Activated CD4-positive, alpha-beta T cell treated with anti-CD3 and anti-CD28 coated beads for 36 hours (primary cell): Measurements from ENCODE around the gene PNO1. TPM values are rescaled to one million over a fixed set of nuclear protein-coding genes. Genes with fewer than 3 reads are reported as not detected.

Source experiments
- ATAC-seq: fragments of 200-7000 bp; cut with Tn5 transposase; one replicate; pipeline ENCODE4 v1.10.0; 2021; ENCODE audit warnings: mild to moderate bottlenecking, moderate library complexity
- CTCF ChIA-PET: fragments of 350-600 bp; sonication (Branson Sonifier 250); formaldehyde crosslinking; loops from one replicate; lab custom pipeline; 2021; ENCODE audit warnings: antibody characterized with exemption; lab: Charles Lee
- POLR2A ChIA-PET: fragments of 350-600 bp; sonication (Branson Sonifier 250); formaldehyde crosslinking; loops from one replicate; lab custom pipeline; 2021; ENCODE audit warnings: antibody characterized with exemption, inconsistent platforms; lab: Charles Lee
- DNase-seq: peaks from one replicate; pipeline ENCODE4 v3.0.0-alpha.2; 2020
- H3K27ac Mint-ChIP-seq: one replicate; pipeline ENCODE4 v1.8.0; 2021; ENCODE audit warnings: mixed read lengths
- H3K27me3 Mint-ChIP-seq: one replicate; pipeline ENCODE4 v1.8.0; 2021; ENCODE audit warnings: mixed read lengths
- H3K36me3 Mint-ChIP-seq: one replicate; pipeline ENCODE4 v1.8.0; 2021; ENCODE audit warnings: low read depth, mixed read lengths
- H3K4me1 Mint-ChIP-seq: one replicate; pipeline ENCODE4 v1.8.0; 2021; ENCODE audit warnings: mixed read lengths
- H3K4me3 Mint-ChIP-seq: one replicate; pipeline ENCODE4 v1.8.0; 2021; ENCODE audit warnings: mild to moderate bottlenecking, moderate library complexity, mixed read lengths
- H3K9me3 Mint-ChIP-seq: one replicate; pipeline ENCODE4 v1.8.0; 2021; ENCODE audit warnings: low read depth, mixed read lengths
- intact Hi-C, 2 experiments: fragments of 100-400 bp; cut with DNase I in 1 of 2; cut with micrococcal nuclease in 1 of 2; formaldehyde crosslinking; loops; one replicate each; pipeline versions ENCODE4 v1.14.2 to v1.15.1; 2022 to 2024; cut with DNase I, micrococcal nuclease
- total RNA-seq, 2 experiments: library from RNA; stranded (reverse); gene quantifications; one replicate each; pipeline ENCODE4 v1.2.3, GENCODE V29; 2021

Gene PNO1
- total RNA-seq, 2 experiments from 2014 or later = 15.7 to 20.5 TPM

DNA sequence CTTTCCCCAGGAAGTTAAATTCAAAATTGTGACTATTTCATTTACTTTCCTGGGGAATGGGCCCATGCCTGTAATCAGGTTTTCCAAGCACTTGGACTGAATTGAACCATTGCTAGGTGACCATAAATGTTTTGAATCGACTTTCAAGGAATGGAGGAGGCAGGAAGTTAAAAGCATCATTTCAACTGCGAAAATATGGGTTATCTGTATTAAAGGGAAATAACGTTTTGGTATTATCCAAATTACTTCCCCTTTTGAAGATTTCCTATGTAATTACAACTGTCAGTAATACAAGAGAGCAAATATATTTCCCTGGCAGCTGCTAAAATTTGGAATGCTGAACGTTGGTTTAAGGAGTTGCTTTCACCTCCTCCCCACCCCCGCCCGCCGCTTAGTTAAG is 19.0 kb downstream of the PNO1 start:
- intact Hi-C loops = no loop called here

DNA sequence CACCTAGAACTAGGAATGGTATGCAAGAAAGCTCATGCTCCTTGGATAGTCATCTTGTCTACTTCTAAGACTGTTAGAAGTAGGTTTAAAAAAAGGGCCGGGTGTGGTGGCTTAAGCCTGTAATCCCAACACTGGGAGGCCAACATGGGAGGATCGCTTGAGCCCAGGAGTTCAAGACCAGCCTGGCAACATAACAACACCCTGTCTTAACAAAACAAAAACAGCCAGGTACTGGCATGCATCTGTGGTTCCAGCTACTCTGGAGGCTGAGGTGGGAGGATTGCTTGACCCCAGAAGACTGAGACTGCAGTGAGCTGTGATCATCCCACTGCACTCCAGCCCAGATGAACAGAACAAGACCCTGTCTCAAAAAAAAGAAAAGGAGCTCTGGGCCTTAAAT is 19.9 kb downstream of the PNO1 start:
- Mint-ChIP-seq H3K27ac (peak overlapping the region; percentile 69), H3K9me3 (no peaks in the 10 kb centered on the region), H3K4me3 (no peak overlapping the region), H3K4me1 (peaks cover 8% of the 10 kb centered on the region), H3K27me3 (no peaks in the 10 kb centered on the region), H3K36me3 (peaks cover 40% of the 10 kb centered on the region)
- DNase-seq = no peak
- ATAC-seq = no peak
- intact Hi-C loops = no loop called here
- ChIA-PET POLR2A (interaction anchor here (0.5 kb wide), 1 partner anchor 211 kb away, joined by 4 read pairs; no protein-coding TSS in a partner anchor), CTCF (interaction anchor here (0.6 to 1.4 kb wide), 5 partner anchors 9 to 717 kb away, joined by 3 to 6 read pairs (median 3); no protein-coding TSS in a partner anchor)

More for the DNA sequence above, 19.0 kb downstream of the PNO1 start:
- Mint-ChIP-seq H3K27ac (no peak overlapping the region), H3K9me3 (no peaks in the 10 kb centered on the region), H3K27me3 (no peaks in the 10 kb centered on the region), H3K36me3 (peaks cover 36% of the 10 kb centered on the region), H3K4me3 (no peak overlapping the region), H3K4me1 (peaks cover 8% of the 10 kb centered on the region)
- ATAC-seq = no peak
- ChIA-PET CTCF (interaction anchor here (1.6 kb wide), 1 partner anchor 24 kb away, joined by 5 read pairs; no protein-coding TSS in a partner anchor), POLR2A (no interaction called here)
- no peak for DNase-seq

DNA sequence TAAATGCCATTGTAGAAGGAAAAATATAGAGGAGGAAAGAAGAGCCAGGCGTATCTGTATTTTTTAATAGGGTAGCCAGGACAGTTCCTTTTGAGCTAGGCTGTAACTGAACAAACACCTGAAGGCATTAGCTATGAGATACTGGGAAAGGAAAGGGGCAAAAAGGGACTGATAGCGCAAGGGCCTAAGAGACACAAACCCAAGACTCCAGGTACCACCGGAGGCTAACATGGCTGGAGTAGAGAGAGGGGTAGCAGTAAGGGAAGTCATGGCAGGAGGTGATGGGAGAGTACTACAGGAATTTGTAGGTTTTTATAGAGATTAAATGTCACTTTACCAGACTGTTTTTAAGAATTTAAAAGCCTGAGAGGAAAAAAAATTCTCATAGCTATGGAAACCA is 20.7 kb downstream of the PNO1 start:
- Mint-ChIP-seq H3K27ac (no peak overlapping the region), H3K36me3 (peaks cover 40% of the 10 kb centered on the region), H3K27me3 (no peaks in the 10 kb centered on the region), H3K9me3 (no peaks in the 10 kb centered on the region), H3K4me3 (no peak overlapping the region), H3K4me1 (peaks cover 3% of the 10 kb centered on the region)
- intact Hi-C loops = no loop called here
- no peak for ATAC-seq
- POLR2A ChIA-PET = interaction anchor here (0.6 kb wide), 1 partner anchor 15 kb away, joined by 3 read pairs; no protein-coding TSS in a partner anchor
- CTCF ChIA-PET = interaction anchor here (0.8 to 1.4 kb wide), 5 partner anchors 8 to 77 kb away, joined by 3 to 6 read pairs (median 4); no protein-coding TSS in a partner anchor
- no peak for DNase-seq

DNA sequence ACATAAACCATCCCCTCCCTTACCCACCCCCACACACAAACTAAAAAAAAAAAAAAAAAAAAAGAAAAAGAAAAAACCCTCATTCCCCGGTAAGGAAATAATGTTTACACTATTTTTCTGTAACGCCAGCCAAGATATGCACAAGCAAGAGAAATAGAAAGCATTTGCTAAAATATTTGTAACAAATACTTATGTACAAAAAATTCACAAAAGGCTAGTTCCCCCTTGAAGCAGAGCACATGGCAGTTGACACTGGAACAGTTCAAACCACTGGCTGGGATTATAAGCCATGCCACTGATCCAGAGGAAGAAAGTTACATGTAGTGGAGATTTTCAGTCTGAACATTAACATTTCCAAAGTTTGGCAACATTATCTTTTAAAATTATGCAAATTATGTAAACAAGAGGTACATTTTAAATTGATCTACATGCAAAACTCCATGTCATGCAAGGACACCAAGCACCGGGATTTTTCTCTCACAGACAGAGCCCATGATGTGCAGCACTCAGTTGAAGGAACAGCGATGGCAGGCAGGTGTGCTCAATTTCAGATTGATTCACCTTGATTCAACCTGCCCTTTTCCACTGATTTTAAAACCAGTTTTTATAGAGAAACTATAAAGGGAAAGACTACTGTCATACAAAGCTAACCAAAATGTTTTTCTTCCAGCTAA is 21.4 kb downstream of the PNO1 start:
- DNase-seq (no peak), ATAC-seq (no peak)
- Mint-ChIP-seq H3K4me1 (peaks cover 3% of the 10 kb centered on the region), H3K9me3 (no peaks in the 10 kb centered on the region), H3K4me3 (no peak overlapping the region), H3K36me3 (peaks cover 34% of the 10 kb centered on the region), H3K27me3 (no peaks in the 10 kb centered on the region), H3K27ac (no peak overlapping the region)
- intact Hi-C loops = no loop called here
- ChIA-PET CTCF (interaction anchor here (0.6 to 0.9 kb wide), 4 partner anchors 9 to 11 kb away, joined by 3 to 6 read pairs (median 4); no protein-coding TSS in a partner anchor), POLR2A (no interaction called here)

DNA sequence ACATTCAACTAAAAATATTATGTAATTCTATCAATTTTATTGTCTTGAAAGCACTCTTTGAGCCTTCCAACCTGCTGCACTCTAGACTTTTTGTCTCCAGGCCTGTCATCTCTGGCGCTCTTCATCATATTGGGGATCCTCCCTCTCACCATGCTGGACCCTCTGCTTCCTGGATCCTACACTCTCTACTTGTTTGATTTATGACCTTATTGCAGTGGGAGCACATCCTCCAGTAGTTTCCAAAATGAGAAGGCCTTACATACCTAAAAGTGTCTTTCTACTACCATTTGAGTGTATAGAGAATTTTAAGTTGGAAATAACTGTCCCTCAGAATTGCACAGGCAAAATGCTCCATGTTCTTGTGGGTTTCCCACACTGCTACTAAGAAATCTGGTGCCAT is 25.2 kb downstream of the PNO1 start:
- no peaks in the 10 kb centered on the region for H3K27me3 Mint-ChIP-seq
- DNase-seq (no peak), ATAC-seq (no peak)
- POLR2A ChIA-PET = no interaction called here
- H3K36me3 Mint-ChIP-seq = peaks cover 36% of the 10 kb centered on the region
- intact Hi-C loops = no loop called here
- H3K9me3 Mint-ChIP-seq = no peaks in the 10 kb centered on the region
- H3K4me1 Mint-ChIP-seq = peaks cover 2% of the 10 kb centered on the region
- no peak overlapping the region for H3K4me3 Mint-ChIP-seq
- no peak overlapping the region for H3K27ac Mint-ChIP-seq
- CTCF ChIA-PET = interaction anchor here (2.1 to 4.5 kb wide), 3 partner anchors 12 to 68 kb away, joined by 4 to 31 read pairs (median 29); no protein-coding TSS in a partner anchor

DNA sequence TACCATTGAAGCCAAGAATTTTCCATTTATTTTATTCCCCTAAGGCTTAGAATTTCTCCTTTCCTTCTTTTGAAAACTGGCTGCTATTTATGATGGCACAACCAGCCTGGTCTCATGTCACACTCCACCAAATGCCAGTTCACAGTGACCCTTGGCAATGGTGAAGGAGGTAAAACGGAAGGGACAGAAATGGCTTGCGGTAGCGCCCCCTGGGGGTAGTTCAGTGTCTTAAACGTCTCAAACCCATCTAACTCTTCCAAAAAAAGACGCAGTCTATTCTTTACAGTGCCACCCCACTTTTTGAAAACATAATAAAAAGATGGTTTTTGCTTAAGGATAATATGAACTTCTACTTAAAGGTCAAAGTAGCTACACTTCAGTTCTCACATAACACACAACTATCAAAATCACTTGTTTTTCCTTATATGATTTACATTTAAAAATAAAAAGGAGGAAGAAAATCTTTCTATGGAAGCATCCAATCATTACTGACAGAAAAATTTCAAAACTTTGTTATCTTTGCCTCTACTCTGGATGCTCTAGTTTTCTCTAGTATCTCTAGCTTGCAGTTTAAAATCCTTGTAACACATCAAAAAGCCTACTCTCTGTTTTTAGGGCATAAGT is 28.0 kb downstream of the PNO1 start:
- Mint-ChIP-seq H3K27me3 (no peaks in the 10 kb centered on the region), H3K4me1 (peaks cover 20% of the 10 kb centered on the region), H3K36me3 (peaks cover 29% of the 10 kb centered on the region), H3K9me3 (no peaks in the 10 kb centered on the region), H3K4me3 (no peak overlapping the region), H3K27ac (no peak overlapping the region)
- ChIA-PET CTCF (interaction anchor here (0.7 to 4.5 kb wide), 24 partner anchors 8 to 68 kb away, joined by 3 to 31 read pairs (median 5); a partner anchor contains a TSS), POLR2A (no interaction called here)
- ATAC-seq (peak; percentile 51), DNase-seq (peak; percentile 81)
- intact Hi-C loops = loop anchor here (1.0 to 2.0 kb wide), 2 partner anchors 63 kb away; no protein-coding TSS in a partner anchor

DNA sequence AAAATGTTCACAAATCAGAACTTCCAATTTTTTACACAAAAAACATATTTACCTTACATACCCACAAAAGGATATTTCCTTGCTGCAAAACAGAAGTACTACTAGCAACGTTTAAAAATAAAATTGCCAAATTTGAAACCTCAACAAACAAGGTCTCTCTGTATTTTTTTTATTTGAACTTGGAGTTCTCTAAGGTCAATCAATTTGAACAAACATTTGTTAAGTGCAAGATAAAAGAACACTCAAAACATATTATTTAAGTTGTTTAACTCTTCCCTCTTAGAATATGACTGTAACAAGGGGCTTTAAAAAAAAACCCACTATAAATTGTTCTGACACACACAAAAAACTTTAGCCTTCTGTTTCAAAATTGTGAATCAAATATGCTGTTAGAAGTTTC is 29.6 kb downstream of the PNO1 start:
- H3K4me1 Mint-ChIP-seq = peaks cover 33% of the 10 kb centered on the region
- no peak for DNase-seq
- H3K9me3 Mint-ChIP-seq = no peaks in the 10 kb centered on the region
- intact Hi-C loops = no loop called here
- no peak overlapping the region for H3K4me3 Mint-ChIP-seq
- no peaks in the 10 kb centered on the region for H3K27me3 Mint-ChIP-seq
- ATAC-seq = no peak
- ChIA-PET CTCF (interaction anchor here (2.1 to 4.5 kb wide), 2 partner anchors 14 to 19 kb away, joined by 10 to 31 read pairs; no protein-coding TSS in a partner anchor), POLR2A (no interaction called here)
- no peak overlapping the region for H3K27ac Mint-ChIP-seq
- H3K36me3 Mint-ChIP-seq = peaks cover 18% of the 10 kb centered on the region

DNA sequence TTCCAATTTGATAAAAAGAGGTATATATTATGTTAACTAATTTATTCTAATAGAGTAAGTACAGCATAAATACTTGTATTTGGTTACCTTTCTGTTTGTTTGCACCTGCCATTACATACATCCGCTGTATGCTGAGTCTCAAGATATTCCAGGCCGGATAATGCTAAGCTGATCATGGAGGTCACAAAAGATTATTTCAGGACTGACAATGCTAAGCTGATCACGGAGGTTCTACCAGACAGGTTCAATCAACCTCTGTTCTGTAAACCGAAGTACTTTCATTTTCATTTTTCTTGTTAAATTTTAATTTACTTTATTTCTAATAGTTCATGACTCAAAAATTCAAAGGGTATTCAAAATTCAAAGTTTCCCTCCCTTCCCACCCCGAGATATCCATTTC is 31.1 kb downstream of the PNO1 start:
- H3K4me3 Mint-ChIP-seq = no peak overlapping the region
- no peaks in the 10 kb centered on the region for H3K27me3 Mint-ChIP-seq
- intact Hi-C loops = no loop called here
- CTCF ChIA-PET = interaction anchor here (0.5 to 2.2 kb wide), 8 partner anchors 9 to 308 kb away, joined by 3 to 10 read pairs (median 6); no protein-coding TSS in a partner anchor
- peaks cover 14% of the 10 kb centered on the region for H3K36me3 Mint-ChIP-seq
- H3K9me3 Mint-ChIP-seq = no peaks in the 10 kb centered on the region
- H3K27ac Mint-ChIP-seq = no peak overlapping the region
- H3K4me1 Mint-ChIP-seq = peaks cover 46% of the 10 kb centered on the region
- ATAC-seq (no peak), DNase-seq (no peak)
- POLR2A ChIA-PET = interaction anchor here (0.7 to 1.6 kb wide), 2 partner anchors 34 to 64 kb away, joined by 3 read pairs; partner anchors contain the start of gene PPP3R1

DNA sequence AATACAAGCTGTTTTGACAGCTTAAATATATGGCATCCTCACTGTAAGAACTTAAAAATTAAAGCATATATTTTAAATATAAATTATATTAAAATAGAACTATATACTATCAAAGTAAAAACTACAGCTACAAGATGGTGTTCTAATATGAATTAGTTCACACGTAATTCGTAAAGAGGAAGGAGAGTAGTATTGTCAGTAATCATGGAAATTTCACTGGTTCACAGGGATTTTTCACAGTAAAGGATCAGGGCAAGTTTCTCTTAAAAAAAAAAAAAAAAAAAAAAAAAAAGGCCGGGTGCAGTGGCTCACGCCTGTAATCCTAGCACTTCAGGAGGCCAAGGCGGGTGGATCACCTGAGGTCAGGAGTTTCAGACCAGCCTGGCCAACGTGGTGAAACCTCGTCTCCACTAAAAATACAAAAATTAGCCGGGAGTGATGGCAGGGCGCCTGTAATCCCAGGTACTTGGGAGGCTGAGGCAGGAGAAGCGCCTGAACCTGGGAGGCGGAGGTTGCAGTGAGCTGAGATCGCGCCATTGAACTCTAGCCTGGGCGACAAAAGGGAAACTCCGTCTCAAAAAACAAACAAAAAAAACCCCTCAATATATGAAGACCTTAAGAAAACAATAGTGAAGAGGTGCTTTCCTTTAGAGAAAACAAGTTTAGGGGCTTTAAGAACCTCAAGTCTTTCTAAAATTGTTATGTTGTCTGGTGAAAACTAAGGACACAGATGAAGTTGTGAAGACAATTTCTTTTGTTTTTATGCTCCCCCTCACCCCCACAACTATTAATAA is 32.5 kb downstream of the PNO1 start:
- Mint-ChIP-seq H3K9me3 (no peaks in the 10 kb centered on the region), H3K27me3 (no peaks in the 10 kb centered on the region), H3K36me3 (peaks cover 8% of the 10 kb centered on the region), H3K4me3 (no peak overlapping the region), H3K4me1 (peaks cover 53% of the 10 kb centered on the region), H3K27ac (peak overlapping the region; percentile 76)
- ATAC-seq (no peak), DNase-seq (no peak)
- ChIA-PET CTCF (interaction anchor here (0.7 to 2.2 kb wide), 6 partner anchors 10 to 65 kb away, joined by 3 to 7 read pairs (median 3); no protein-coding TSS in a partner anchor), POLR2A (interaction anchor here (0.7 to 1.6 kb wide), 2 partner anchors 54 to 63 kb away, joined by 3 read pairs; partner anchors contain the start of gene PPP3R1)
- intact Hi-C loops = loop anchor here (2.0 to 5.0 kb wide), 3 partner anchors 33 to 63 kb away; partner anchors contain the start of genes PPP3R1 (in 2 of the 2) and PNO1 (in 1 of the 2)

DNA sequence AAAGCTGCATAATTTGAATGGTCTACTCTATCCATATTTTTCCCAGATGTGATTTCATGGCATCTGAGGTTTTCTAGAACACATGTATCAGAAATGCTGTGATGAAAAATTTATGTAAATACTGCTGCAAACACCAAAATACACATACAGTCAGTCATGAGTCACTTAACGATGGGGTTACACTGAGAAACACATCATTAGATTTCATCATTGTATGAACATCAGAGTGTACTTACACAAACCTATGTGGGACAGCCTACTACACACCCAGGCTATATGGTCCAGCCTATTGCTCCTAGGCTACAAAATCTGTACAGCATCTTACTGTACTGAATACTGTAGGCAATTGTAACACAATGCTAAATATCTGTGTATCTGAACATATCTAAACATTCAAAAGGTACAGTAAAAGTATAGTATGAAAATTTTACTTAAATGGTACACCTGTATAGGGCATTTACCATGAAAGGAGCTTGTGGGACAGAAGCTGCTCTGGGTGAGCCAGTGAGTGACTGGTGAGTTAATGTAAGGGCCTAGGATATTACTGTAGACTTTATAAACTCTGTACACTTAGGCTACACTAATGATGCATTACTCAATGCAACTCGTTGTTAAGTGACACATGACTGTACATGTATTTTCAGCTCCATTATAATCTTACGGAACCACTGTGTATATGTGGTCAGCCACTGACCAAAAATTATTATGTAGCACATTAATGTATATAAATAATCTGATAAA is 33.5 kb downstream of the PNO1 start:
- POLR2A ChIA-PET = interaction anchor here (0.6 kb wide), 1 partner anchor 34 kb away, joined by 5 read pairs; no protein-coding TSS in a partner anchor
- CTCF ChIA-PET = interaction anchor here (1.2 kb wide), 1 partner anchor 39 kb away, joined by 3 read pairs; no protein-coding TSS in a partner anchor
- H3K4me1 Mint-ChIP-seq = peaks cover 61% of the 10 kb centered on the region
- H3K27me3 Mint-ChIP-seq = no peaks in the 10 kb centered on the region
- peak overlapping the region; percentile 76 for H3K27ac Mint-ChIP-seq
- no peak overlapping the region for H3K4me3 Mint-ChIP-seq
- H3K36me3 Mint-ChIP-seq = peaks cover 4% of the 10 kb centered on the region
- ATAC-seq (peak; percentile 89), DNase-seq (no peak)
- H3K9me3 Mint-ChIP-seq = no peaks in the 10 kb centered on the region
- intact Hi-C loops = loop anchor here (2.0 to 5.0 kb wide), 3 partner anchors 34 to 62 kb away; partner anchors contain the start of genes PPP3R1 (in 2 of the 2) and PNO1 (in 1 of the 2)
